AG04450 (cell line): Measurements from ENCODE around the gene TGFBR3. TPM values are rescaled to one million over a fixed set of nuclear protein-coding genes. Genes with fewer than 3 reads are reported as not detected.
A peak's percentile ranks its signal among the peaks of the same experiment; 100 is the strongest.

Source experiments
- CTCF ChIA-PET: fragments of 300-600, 350-600 bp; formaldehyde crosslinking; extraction: SDS; loops from one replicate; lab custom pipeline; 2022; ENCODE audit warnings: antibody characterized with exemption, inconsistent platforms; lab: Charles Lee
- POLR2A ChIA-PET: fragments of 350-600 bp; formaldehyde crosslinking; extraction: SDS; loops from one replicate; lab custom pipeline; 2021; ENCODE audit warnings: antibody characterized with exemption, inconsistent platforms; lab: Yijun Ruan, JAX
- DNase-seq: peaks from one replicate; pipeline ENCODE4 v3.0.0-alpha.2; 2011; ENCODE audit warnings: low read depth, low spot score
- H3K27ac ChIP-seq: one replicate; pipeline ENCODE4 v1.5.1; 2012; ENCODE audit warnings: low read depth, low read length, control low read depth
- H3K27me3 ChIP-seq: one replicate; pipeline ENCODE4 v1.6.0; 2012; ENCODE audit warnings: low read length; ENCODE audit not compliant: control insufficient read depth, insufficient read depth
- H3K4me3 ChIP-seq: 2 replicates; pipeline ENCODE4 v1.5.1; 2011; ENCODE audit warnings: mild to moderate bottlenecking, low read depth, low read length, control low read depth
- H3K9me3 ChIP-seq: 2 replicates; pipeline ENCODE4 v1.5.1; 2012; ENCODE audit warnings: low read length; ENCODE audit not compliant: control insufficient read depth, insufficient read depth
- CTCF ChIP-seq: IDR thresholded peaks from 2 replicates; pipeline ENCODE4 v1.5.1; 2011; ENCODE audit warnings: low read depth, low read length, control low read depth, inconsistent platforms
- polyA plus RNA-seq: library from polyadenylated mRNA; depleted of rRNA; stranded (reverse); fragments of >200 nt; gene quantifications from 2 replicates; pipeline ENCODE4 v1.2.3, GENCODE V29; 2011

Gene TGFBR3
- polyA plus RNA-seq, 1 experiment: 36.5 TPM

- Histone ChIP-seq H3K9me3 (no peaks in the 10 kb centered on the region), H3K27ac (no peak overlapping the region), H3K4me3 (no peak overlapping the region), H3K27me3 (no peaks in the 10 kb centered on the region)
- POLR2A ChIA-PET: interaction anchor here (0.9 kb wide), 1 partner anchor 174 kb away, joined by 3 read pairs; no protein-coding TSS in a partner anchor
- TF ChIP-seq CTCF: no peak
- CTCF ChIA-PET: no interaction called here
- no peak for DNase-seq
These were observed 158.2 kb downstream of the TGFBR3 start for GRCh38 chr1:91727763-91728162.

- POLR2A ChIA-PET: interaction anchor here (0.6 kb wide), 1 partner anchor 110 kb away, joined by 5 read pairs; no protein-coding TSS in a partner anchor
- CTCF ChIA-PET: no interaction called here
- Histone ChIP-seq H3K4me3 (no peak overlapping the region), H3K27ac (peak overlapping the region; percentile 77), H3K27me3 (no peaks in the 10 kb centered on the region), H3K9me3 (no peaks in the 10 kb centered on the region)
- peak; percentile 79 for DNase-seq
- no peak for TF ChIP-seq CTCF
These were observed 159.8 kb downstream of the TGFBR3 start for GRCh38 chr1:91725989-91726721.

GRCh38 chr1:91725618-91725988 is 160.3 kb downstream of the TGFBR3 start:
- Histone ChIP-seq H3K9me3 (no peaks in the 10 kb centered on the region), H3K27ac (peak overlapping the region; percentile 77), H3K4me3 (no peak overlapping the region), H3K27me3 (no peaks in the 10 kb centered on the region)
- no peak for DNase-seq
- CTCF ChIA-PET: no interaction called here
- POLR2A ChIA-PET: no interaction called here
- no peak for TF ChIP-seq CTCF

GRCh38 chr1:91724644-91725043 is 161.3 kb downstream of the TGFBR3 start:
- Histone ChIP-seq H3K4me3 (no peak overlapping the region), H3K27ac (no peak overlapping the region), H3K9me3 (no peaks in the 10 kb centered on the region), H3K27me3 (no peaks in the 10 kb centered on the region)
- ChIA-PET CTCF (interaction anchor here (1.0 kb wide), 1 partner anchor 106 kb away, joined by 3 read pairs; no protein-coding TSS in a partner anchor), POLR2A (no interaction called here)
- DNase-seq: no peak
- TF ChIP-seq CTCF: no peak

- Histone ChIP-seq H3K9me3 (no peaks in the 10 kb centered on the region), H3K27ac (no peak overlapping the region), H3K4me3 (no peak overlapping the region), H3K27me3 (no peaks in the 10 kb centered on the region)
- no peak for TF ChIP-seq CTCF
- CTCF ChIA-PET: interaction anchor here (1.0 kb wide), 1 partner anchor 106 kb away, joined by 3 read pairs; no protein-coding TSS in a partner anchor
- POLR2A ChIA-PET: no interaction called here
- no peak for DNase-seq
These were observed 161.7 kb downstream of the TGFBR3 start for GRCh38 chr1:91724231-91724630.
